PC-9 (cell line): ENCODE results near the gene PARP15.

Experiments
- EZH2 ChIP-seq: fragments of 200-600 bp; sonication (generic); IDR thresholded peaks from 2 replicates; pipeline ENCODE4 v1.8.0; 2017; ENCODE audit warnings: antibody characterized with exemption, low read depth
- TF ChIP-seq, protein P1 (sequence below): fragments of 200-600 bp; sonication (generic); conservative IDR thresholded peaks from 2 replicates; pipeline ENCODE4 v1.6.1; 2017; ENCODE audit warnings: mixed run types, antibody characterized with exemption, mild to moderate bottlenecking, moderate library complexity

DNA sequence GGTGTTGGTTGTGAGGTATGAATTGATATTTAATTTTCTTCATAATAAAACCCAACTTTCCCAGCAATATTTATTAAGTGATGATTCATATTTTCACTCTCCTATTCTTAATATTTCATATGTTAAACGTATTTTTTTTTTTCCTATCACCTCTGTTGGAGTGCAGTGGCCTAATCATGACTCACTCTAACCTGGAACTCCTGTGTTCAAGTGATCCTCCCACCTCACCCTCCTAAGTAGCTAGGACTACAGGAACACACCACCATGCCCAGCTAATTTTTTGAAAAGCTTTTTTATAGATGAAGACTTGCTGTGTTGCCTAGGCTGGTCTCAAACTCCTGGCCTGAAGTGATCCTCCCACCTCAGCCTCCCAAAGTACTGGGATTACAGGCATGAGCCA is 8.6 kb downstream of the PARP15 start:
- TF ChIP-seq, protein P1, sequence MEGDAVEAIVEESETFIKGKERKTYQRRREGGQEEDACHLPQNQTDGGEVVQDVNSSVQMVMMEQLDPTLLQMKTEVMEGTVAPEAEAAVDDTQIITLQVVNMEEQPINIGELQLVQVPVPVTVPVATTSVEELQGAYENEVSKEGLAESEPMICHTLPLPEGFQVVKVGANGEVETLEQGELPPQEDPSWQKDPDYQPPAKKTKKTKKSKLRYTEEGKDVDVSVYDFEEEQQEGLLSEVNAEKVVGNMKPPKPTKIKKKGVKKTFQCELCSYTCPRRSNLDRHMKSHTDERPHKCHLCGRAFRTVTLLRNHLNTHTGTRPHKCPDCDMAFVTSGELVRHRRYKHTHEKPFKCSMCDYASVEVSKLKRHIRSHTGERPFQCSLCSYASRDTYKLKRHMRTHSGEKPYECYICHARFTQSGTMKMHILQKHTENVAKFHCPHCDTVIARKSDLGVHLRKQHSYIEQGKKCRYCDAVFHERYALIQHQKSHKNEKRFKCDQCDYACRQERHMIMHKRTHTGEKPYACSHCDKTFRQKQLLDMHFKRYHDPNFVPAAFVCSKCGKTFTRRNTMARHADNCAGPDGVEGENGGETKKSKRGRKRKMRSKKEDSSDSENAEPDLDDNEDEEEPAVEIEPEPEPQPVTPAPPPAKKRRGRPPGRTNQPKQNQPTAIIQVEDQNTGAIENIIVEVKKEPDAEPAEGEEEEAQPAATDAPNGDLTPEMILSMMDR: no peak
- no peak for TF ChIP-seq EZH2
